Progenitor cell of endocrine pancreas (in vitro differentiated cells): ENCODE measurements around the gene JHY. TPM values are rescaled to one million over a fixed set of nuclear protein-coding genes. Genes with fewer than 3 reads are reported as not detected.

Source experiments
- DNase-seq: peaks from one replicate; pipeline ENCODE4 v3.0.0; 2021; ENCODE audit warnings: low spot score; ENCODE audit not compliant: unreplicated experiment
- H3K27ac Mint-ChIP-seq: 2 replicates; pipeline ENCODE4 v1.8.0; 2021; ENCODE audit warnings: mild to moderate bottlenecking, moderate library complexity, mixed read lengths
- H3K27me3 Mint-ChIP-seq: 2 replicates; pipeline ENCODE4 v1.8.0; 2021; ENCODE audit warnings: mixed read lengths
- H3K36me3 Mint-ChIP-seq: 2 replicates; pipeline ENCODE4 v1.8.0; 2022; ENCODE audit warnings: mixed read lengths; ENCODE audit not compliant: insufficient read depth
- H3K4me1 Mint-ChIP-seq: 2 replicates; pipeline ENCODE4 v1.8.0; 2021; ENCODE audit warnings: low read depth, mixed read lengths
- H3K4me3 Mint-ChIP-seq: 2 replicates; pipeline ENCODE4 v1.8.0; 2021; ENCODE audit warnings: low read depth, mild to moderate bottlenecking, moderate library complexity, mixed read lengths
- H3K9me3 Mint-ChIP-seq: 2 replicates; pipeline ENCODE4 v1.8.0; 2021; ENCODE audit warnings: low read depth, mixed read lengths
- CTCF ChIP-seq: fragments of 200-600 bp; sonication (generic); IDR thresholded peaks from one replicate; pipeline ENCODE4 v1.5.0; 2021; ENCODE audit warnings: antibody characterized with exemption, mild to moderate bottlenecking; ENCODE audit not compliant: unreplicated experiment
- total RNA-seq: library from RNA; stranded (reverse); gene quantifications from 2 replicates; pipeline ENCODE4 v1.2.1, GENCODE V29; 2021

Gene JHY
- total RNA-seq, 1 donor from 2014 or later = 3.5 TPM

- no peak overlapping the region for H3K27ac Mint-ChIP-seq
These were observed 30.3 kb upstream of the JHY start for GRCh38 chr11:122852074-122852795.

GRCh38 chr11:122852796-122853160, 29.8 kb upstream of the JHY start:
- peak overlapping the region; percentile 46 for H3K27ac Mint-ChIP-seq
- peaks cover 18% of the 10 kb centered on the region for H3K27me3 Mint-ChIP-seq
- peaks cover 4% of the 10 kb centered on the region for H3K4me1 Mint-ChIP-seq
- no peak for DNase-seq
- no peak for TF ChIP-seq CTCF
- no peaks in the 10 kb centered on the region for H3K36me3 Mint-ChIP-seq
- H3K4me3 Mint-ChIP-seq = no peak overlapping the region
- no peaks in the 10 kb centered on the region for H3K9me3 Mint-ChIP-seq

More at GRCh38 chr11:122852074-122852795, 30.3 kb upstream of the JHY start:
- Mint-ChIP-seq H3K4me3 (no peak overlapping the region), H3K9me3 (no peaks in the 10 kb centered on the region), H3K4me1 (peaks cover 4% of the 10 kb centered on the region), H3K36me3 (no peaks in the 10 kb centered on the region), H3K27me3 (peaks cover 19% of the 10 kb centered on the region)
- no peak for TF ChIP-seq CTCF
- no peak for DNase-seq

- H3K9me3 Mint-ChIP-seq = no peaks in the 10 kb centered on the region
- H3K27me3 Mint-ChIP-seq = peaks cover 18% of the 10 kb centered on the region
- TF ChIP-seq CTCF = no peak
- H3K36me3 Mint-ChIP-seq = no peaks in the 10 kb centered on the region
- H3K27ac Mint-ChIP-seq = no peak overlapping the region
- no peak overlapping the region for H3K4me3 Mint-ChIP-seq
- peaks cover 4% of the 10 kb centered on the region for H3K4me1 Mint-ChIP-seq
- DNase-seq = no peak
These were observed 29.3 kb upstream of the JHY start for GRCh38 chr11:122853261-122853660.

- Mint-ChIP-seq H3K27me3 (peaks cover 18% of the 10 kb centered on the region), H3K4me1 (peaks cover 4% of the 10 kb centered on the region), H3K27ac (peak overlapping the region; percentile 42), H3K9me3 (no peaks in the 10 kb centered on the region), H3K4me3 (no peak overlapping the region), H3K36me3 (no peaks in the 10 kb centered on the region)
- peak; percentile 84 for TF ChIP-seq CTCF
- peak; percentile 25 for DNase-seq
These were observed 28.6 kb upstream of the JHY start for GRCh38 chr11:122853971-122854446.

- Mint-ChIP-seq H3K4me3 (no peak overlapping the region), H3K27me3 (peaks cover 17% of the 10 kb centered on the region), H3K4me1 (no peaks in the 10 kb centered on the region), H3K36me3 (no peaks in the 10 kb centered on the region), H3K9me3 (no peaks in the 10 kb centered on the region), H3K27ac (no peak overlapping the region)
- no peak for DNase-seq
- TF ChIP-seq CTCF = no peak
These were observed 20.9 kb upstream of the JHY start for GRCh38 chr11:122861631-122862030.
